HG03039 (cell line): Measurements from ENCODE around the gene TRAF3IP1.
"Not testable (repeated sequence)": the region's sequence is repeated elsewhere in the genome, so short reads cannot be mapped to it uniquely, and the experiment has no call there.

ENCODE experiments used
- ATAC-seq: cut with Tn5 transposase; IDR thresholded peaks from one replicate; pipeline ENCODE4 v1.9.1; 2021; ENCODE audit warnings: mild to moderate bottlenecking, moderate library complexity; ENCODE audit not compliant: unreplicated experiment

Gene TRAF3IP1

DNA sequence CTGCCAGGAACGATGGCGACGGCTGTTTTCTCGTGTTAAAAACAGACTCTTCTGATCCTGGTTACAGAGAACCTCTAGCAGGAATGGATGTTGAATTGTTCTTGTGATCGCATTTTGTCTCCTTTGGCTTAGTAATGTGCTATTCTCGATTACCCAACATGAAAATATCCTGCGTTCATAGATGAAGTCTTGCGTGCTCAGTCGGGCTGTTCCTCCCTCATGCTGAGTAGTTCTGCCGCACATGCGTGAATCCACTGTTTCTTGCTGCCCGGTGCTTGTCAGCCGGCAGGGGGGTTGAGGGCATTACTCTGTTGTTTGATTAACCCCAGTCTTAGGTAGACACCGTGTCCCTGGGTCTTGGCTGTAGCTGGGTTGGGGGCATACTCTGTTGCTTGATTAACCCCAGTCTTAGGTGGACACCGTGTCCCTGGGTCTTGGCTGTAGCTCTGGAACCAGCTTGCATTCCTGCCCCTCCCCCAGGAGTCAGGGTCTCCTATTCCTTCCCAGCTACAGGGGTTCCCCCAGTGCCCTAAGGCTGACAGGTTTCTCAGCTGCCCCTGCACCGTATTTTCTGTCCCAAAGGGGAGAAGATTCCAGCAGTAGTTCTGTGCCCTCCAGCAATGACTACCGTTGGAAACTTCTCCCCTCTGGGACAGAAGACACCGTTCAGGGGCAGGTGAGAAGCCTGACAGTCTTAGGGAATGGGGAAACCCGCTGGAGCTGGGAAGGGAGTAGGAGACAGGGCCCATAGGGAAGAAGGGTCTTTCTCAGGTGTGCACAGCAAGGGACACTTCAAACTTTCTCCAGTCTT is 84.3 kb downstream of the TRAF3IP1 start:
- no peak for ATAC-seq

- ATAC-seq: not testable (repeated sequence)
Observed at GRCh38 chr2:238405217-238405555, 84.9 kb downstream of the TRAF3IP1 start.

GRCh38 chr2:238406221-238406997 is 86.1 kb downstream of the TRAF3IP1 start:
- no peak for ATAC-seq

- no peak for ATAC-seq
Observed at GRCh38 chr2:238406998-238407285, 86.6 kb downstream of the TRAF3IP1 start.

- no peak for ATAC-seq
Observed at GRCh38 chr2:238407566-238407965, 87.2 kb downstream of the TRAF3IP1 start.

DNA sequence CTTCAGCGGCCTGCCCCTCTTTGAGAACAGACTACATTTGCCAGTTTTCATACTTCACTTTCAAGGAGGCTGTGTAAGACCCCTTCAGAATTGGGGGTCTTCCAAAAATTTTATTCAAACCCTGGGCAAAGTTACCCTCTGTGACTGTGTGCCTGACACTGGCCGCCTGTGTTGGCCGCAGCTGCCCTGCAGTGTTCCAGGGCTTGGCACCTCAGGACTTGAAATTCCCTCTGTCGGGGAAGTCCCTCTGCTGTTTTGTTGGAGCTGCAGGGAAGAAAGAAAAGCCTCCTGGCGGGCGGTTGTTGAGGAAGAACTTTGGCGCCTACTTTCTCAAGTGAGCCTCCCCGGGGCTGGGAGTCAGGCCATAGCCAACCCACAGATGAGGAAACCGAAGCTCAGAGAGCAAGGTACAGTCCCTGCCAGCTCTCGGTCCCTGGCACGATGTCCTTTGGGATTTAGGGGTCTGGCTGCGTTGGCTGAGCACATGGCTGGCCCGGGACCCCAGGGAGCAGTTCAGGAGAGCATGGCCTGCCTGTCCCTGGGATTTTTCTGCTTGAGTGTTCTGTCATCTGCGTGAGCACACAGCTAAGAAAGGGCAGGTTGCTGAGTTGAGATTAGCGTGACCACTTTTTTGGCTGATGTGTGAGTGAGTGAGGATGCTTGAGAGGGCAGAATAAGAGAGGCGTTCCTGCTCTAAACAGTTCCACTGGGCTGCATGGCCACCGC is 88.5 kb downstream of the TRAF3IP1 start:
- no peak for ATAC-seq

DNA sequence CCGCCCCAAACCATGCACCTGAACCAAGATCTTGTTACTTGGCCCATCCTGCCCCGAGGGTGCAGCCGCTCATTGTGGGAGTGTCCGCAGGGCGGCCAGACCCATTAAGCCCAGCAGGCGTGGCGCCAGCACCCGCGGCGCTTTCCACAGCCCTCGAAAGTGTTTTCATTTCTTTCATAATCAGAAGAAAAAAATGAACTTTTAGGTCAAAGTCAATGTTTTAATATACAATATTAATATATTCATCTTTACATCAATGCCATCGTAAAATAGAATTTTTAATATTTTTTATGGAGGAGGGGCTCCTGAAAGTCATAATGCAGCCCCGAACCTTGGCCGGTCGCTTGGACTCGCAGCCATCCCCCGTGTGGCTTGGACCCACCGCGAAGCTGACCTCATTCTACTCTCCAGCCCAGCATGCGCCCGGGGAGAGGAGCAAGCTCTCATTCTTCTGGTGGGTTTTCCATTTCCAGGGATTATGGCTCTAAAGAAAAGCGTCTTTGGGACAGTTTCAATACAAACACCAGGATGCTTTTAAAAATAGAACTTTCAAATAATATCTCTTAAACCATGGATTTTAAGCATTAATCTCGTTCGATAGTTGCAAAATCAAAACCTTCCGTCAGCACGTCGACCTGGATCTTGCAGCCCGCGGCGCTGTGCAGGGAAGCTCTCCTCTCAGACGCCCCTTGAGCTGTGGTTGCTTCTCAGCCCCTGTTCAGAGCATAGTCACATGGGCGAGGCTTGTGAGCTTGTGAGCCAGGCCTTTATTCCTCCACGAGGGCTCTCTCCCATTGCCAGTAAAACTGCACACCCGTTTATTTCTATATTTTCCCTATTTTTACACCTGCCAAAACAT is 89.3 kb downstream of the TRAF3IP1 start:
- no peak for ATAC-seq

DNA sequence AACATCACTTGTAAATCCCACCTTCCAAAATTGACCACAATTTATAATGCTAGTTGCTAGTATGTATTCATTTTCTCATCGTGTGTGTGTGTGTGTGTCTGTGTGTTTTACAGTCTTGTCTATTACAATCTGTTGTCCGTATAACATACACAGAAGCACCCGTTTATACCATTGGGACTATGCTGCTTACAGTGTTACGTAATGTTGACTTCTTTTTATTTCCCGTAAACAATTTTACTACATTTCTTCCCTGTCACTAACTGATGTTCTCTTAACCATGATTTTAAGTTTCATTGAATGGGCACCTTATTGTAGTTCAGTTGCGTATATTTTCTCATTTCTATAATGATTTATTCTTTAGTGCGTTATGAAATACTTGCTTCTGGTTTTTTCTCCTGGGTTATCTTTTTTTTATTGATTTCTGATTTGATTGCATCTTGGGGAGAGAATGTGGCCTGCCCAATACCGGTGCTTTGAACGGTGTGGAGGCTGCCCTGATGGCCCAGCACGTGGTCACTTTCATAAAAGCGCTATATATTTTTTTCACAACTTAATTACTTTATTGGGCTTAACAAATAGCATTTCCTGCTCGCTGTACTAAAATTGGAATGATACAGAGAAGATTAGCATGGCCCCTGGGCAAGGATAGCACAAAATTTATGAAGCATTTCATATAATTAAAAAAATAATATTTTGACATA is 91.9 kb downstream of the TRAF3IP1 start:
- no peak for ATAC-seq

DNA sequence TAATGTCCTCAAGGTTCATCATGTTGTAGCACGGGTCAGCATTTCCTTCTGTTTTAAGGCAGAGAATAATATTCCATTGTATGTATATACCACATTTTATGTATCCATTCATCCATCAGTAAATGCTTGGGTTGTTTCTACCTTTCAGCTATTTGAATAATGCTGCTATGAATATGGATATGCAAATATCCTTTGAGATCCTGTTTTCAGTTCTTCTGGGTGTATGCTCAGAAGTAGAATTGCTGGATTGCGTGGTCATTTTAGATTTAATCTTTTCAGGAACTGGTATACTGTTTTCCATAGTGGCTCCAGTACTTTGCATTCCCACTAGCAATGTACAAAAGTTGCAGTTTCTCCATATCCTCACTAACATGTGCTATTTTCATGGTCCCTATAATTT is 93.0 kb downstream of the TRAF3IP1 start:
- no peak for ATAC-seq

DNA sequence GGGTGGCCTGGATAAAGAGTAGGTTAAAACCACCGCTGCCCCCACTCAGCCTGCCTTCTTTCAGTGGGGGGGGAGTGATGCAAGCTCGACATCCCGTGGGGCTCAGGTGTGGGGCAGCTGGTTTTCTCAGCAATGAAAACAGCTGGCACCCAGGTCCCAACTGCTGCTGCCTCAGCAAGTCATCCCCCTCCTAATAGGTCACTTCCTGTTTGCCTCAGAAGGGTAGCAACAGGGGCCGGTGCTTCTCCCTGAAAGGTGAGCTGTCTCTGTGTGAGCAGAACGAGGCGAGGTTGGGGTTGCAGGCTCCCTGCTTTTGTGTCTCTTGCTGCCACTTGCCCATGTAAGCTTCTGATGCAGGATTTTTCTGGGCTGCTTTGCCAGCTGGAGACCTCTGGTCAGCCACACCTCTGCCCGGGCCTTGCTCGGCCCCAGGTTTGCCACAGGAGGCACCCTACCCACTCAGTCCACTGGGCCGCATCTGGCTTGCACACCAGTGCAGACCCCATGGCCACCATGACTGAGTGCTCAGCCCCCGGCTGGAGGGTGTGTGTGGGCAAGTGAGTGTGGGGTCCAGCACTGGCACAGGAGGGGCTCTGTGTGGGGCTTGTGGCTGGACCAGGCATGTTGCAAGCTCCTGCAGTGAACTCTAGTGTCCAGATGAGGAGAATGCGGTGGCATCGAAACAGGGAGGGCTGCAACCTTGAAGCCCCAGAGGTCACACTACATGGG is 94.9 kb downstream of the TRAF3IP1 start:
- ATAC-seq: no peak

- no peak for ATAC-seq
Observed at GRCh38 chr2:238415893-238416292, 95.6 kb downstream of the TRAF3IP1 start.

DNA sequence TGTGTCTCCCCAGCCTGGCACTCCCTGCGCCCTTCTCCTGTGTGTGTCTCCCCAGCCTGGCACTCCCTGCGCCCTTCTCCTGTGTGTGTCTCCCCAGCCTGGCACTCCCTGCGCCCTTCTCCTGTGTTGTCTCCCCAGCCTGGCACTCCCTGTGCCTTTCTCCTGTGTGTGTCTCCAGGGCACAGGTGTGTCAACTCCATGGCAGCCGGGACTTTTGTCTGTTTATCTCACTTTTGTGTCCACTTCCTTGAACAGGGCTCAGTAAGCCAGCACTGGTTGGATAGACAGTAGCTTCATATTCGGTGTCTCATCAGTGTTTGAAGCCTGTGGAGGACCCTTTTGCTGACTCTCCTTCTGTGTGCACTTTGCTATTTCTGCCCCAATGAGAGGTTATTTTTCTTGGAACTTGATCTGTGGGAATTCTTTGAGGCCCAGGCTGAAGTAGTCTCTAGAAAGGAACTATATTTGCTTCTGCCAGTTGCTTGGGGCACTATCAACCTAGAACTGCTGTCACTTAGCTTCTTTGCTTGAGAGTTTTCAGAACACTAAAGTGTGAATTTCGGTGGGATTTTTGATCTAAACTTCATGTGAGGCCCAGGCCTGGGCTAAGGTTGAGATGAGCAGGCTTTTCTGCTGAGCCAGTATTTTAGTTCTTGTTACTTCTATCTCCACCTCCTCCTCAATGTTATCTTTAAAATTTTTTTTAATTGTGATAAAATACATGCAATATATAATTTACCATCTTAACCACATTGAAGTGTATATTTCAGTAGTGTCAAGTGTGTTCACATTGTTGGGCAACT is 98.1 kb downstream of the TRAF3IP1 start:
- ATAC-seq: no peak

GRCh38 chr2:238418999-238419546 is 98.8 kb downstream of the TRAF3IP1 start:
- no peak for ATAC-seq

DNA sequence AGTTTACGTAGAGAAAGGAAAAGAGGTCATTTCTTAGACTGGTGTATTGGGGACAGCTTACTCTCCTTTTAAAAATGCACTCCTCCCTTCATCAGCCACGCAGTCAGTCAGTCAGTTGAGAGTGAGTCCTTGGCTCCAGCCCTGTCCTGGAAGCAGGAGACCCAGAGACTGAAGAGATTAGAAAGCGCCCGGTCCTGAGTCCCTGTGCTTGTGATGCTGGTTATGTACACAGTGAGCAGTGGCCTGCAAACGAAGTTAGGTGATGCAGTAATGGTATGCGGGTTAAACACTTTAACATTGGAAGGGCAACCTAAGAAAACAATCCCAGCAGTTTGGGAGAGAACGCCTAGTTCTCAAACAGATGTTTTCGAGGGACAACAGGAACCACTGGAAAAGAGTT is 100.1 kb downstream of the TRAF3IP1 start:
- ATAC-seq: no peak

- no peak for ATAC-seq
Observed at GRCh38 chr2:238420878-238421694, 100.8 kb downstream of the TRAF3IP1 start.

DNA sequence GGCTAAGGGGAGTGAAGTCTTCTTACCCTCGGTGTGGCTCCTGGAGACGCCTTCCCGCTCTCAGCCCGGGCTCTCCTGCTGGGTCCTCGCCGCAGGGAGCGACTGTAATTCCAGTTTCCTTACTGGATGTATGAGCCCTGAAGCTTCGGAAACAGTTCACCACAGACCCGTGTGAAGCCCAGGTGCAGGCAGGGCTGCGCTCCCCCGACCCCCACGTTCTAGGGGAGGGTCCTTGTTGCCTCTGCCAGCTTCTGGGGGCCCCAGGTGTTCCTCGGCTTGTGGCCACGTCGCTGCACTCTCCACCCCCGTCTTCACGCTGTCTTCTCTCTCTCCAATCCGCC is 101.3 kb downstream of the TRAF3IP1 start:
- ATAC-seq: no peak

DNA sequence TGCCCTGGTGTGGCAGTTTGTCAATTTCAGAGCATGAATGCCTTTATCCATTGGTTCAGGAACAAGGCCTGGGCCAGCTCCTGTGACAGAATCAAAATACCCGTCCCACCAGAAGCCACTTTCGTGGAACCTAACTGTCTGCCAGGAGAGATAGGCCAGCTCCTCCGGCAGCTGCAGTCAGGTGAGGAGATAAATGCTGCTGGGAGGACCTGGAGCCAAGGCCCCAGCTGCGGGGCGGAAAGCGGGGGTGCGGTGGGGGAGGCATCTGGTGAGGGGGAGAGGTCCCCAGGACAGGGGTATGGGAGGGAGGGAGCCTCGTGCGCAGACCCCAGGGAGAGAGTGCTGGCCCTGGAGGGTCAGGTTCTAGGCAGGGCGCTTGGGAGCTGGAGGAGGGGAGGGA is 102.0 kb downstream of the TRAF3IP1 start:
- ATAC-seq: no peak

- no peak for ATAC-seq
Observed at GRCh38 chr2:238422940-238423339, 102.6 kb downstream of the TRAF3IP1 start.
